AG09309 (cell line): ENCODE results near the gene AK5.

Source experiments
- DNase-seq: peaks from one replicate; pipeline ENCODE4 v3.0.0-alpha.2; 2010; ENCODE audit warnings: low read depth
- H3K4me3 ChIP-seq: 2 replicates; pipeline ENCODE4 v1.5.1; 2011; ENCODE audit warnings: mild to moderate bottlenecking, low read depth, low read length, moderate library complexity; ENCODE audit not compliant: control insufficient read depth
- CTCF ChIP-seq: IDR thresholded peaks from 2 replicates; pipeline ENCODE4 v1.5.1; 2011; ENCODE audit warnings: mild to moderate bottlenecking, low read depth, low read length, inconsistent platforms; ENCODE audit not compliant: insufficient read depth, control insufficient read depth; ENCODE audit errors: missing control alignments

The AK5 gene

GRCh38 chr1:77428068-77428467 lies 146.2 kb downstream of the AK5 start:
- TF ChIP-seq CTCF, result no peak
- DNase-seq, result no peak
- no peak overlapping the region for H3K4me3 ChIP-seq

DNA sequence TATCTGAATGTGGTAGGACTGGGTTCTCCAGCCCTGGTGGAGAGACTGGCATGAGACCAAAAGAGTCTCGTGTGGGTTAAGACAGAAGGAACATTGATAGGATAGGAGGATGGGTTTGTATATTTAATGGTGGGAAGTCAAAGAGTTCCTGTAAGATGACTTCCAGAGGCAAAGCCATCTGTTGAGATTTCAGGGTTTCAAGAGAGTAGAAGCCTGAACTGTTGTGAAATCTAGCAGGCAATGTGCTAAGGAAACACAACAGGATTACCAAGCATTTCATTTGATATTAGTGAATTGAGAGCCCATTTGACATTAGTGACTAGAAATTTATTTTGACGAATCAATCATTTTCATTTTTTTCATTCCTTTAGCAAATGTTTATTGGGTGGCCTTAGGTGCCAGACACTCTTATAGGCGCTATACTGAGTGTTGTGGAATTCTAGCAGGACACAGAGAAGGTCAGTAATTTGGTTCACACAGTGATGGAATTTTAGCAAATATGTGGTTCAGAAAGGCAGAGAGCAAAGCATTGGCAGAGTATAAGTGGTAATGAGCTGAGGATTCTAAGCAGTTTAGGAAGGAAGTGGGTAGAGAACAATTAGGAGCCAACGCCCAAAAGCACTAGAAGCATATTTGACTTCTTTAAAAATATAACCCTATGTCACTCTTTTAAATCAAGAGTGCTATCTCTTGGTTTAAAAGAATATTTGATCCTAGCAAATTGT lies 149.3 kb downstream of the AK5 start:
- TF ChIP-seq CTCF, result no peak
- H3K4me3 ChIP-seq, result no peak overlapping the region
- DNase-seq, result no peak

- no peak for DNase-seq
- no peak for TF ChIP-seq CTCF
- no peak overlapping the region for H3K4me3 ChIP-seq
These were observed 152.1 kb downstream of the AK5 start for GRCh38 chr1:77433934-77434333.

DNA sequence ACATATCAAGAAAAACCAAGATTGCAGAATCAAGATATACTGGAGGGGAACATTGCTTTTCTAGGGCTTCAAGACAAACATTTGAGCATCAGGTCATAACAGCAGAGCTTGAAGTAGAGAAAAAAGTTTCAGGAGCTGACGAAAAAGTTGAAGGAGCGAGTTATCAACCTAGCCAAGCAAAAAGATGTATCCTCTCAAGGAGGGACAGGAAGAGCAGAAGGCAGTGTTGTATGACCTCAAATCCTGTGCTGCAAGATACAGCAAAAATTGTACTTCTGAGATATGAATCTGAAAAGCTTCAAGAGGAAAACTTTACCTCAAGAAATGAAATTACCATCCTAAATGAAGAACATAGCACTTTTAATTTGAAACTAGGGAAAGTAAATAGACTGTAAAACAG lies 153.1 kb downstream of the AK5 start:
- no peak for DNase-seq
- H3K4me3 ChIP-seq, result no peak overlapping the region
- TF ChIP-seq CTCF, result no peak

GRCh38 chr1:77438236-77438913 lies 156.6 kb downstream of the AK5 start:
- no peak for TF ChIP-seq CTCF
- H3K4me3 ChIP-seq, result peak overlapping the region; percentile 1
- DNase-seq, result peak; percentile 41

GRCh38 chr1:77446841-77447555 lies 165.2 kb downstream of the AK5 start:
- DNase-seq, result no peak
- no peak overlapping the region for H3K4me3 ChIP-seq
- TF ChIP-seq CTCF, result no peak
